ENCODE results near the gene OGFR.
A peak's percentile ranks its signal among the peaks of the same experiment; 100 is the strongest.

Gene OGFR

DNA sequence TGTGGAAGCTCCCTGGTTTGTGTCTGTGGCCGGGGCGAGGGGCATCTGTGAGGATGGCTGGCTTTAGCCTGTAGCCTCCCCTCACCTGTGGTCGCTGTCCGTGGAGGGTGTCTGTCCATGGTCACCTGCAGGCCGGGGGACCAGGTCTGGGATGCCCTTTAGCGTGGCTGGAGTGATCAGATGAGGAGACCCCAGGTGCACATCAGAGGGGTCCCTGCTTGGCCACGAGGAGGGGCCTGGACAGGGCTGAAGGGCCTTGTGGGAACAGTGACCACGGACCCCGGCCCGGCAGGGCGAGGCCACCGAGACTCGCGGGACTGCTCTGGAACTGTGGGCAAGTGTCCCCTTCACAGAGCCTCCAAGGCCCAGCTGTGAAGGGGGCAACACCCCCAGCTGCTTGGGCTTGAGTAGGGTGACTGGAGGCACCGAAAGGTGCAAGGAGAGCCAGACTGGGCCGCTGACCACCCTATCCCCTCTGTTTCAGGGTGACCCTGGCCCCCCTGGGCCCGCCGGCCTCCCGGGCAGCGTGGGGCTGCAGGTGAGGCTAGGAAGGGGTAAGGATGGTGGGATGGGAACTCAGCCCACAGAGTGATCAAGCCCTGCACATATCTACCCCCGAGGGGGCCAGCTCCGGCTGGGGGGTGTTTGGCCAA, 20.8 kb downstream of the OGFR start:
- H2BK12ac ChIP-seq (ENCODE audit: low read length): peak overlapping the region; percentile 30
- peak overlapping the region; percentile 38 for H3K9ac ChIP-seq (ENCODE audit: low read depth, low read length, poor library complexity)
- peak overlapping the region; percentile 83 for H2BK15ac ChIP-seq (ENCODE audit: low read length)
- peak overlapping the region; percentile 59 for H2AK5ac ChIP-seq (ENCODE audit: low read depth, low read length)
- H3K9me3 ChIP-seq (replicated peaks in 1 of 2; ENCODE audit: control insufficient read depth in 2 of 2, insufficient read depth in 1 of 2, low read depth in 1 of 2, low read length in 2 of 2): no peaks in the 10 kb centered on the region
- H3K27me3 ChIP-seq (ENCODE audit: control insufficient read depth in 3 of 3, insufficient read depth in 3 of 3, low read depth in 1 of 3, low read length in 3 of 3): peaks cover 0 to 7% (median 0%) of the 10 kb centered on the region in 3 experiments
- no peak overlapping the region for H3K4me3 ChIP-seq (ENCODE audit: low read length in 2 of 2)
- no peak for DNase-seq (ENCODE audit: low spot score)
- no peak overlapping the region for H4K91ac ChIP-seq (ENCODE audit: low read depth, low read length, poor library complexity)
- peak overlapping the region; percentile 4 for H3K27ac ChIP-seq (replicated peaks; ENCODE audit: low read length)
- no peak overlapping the region for H3K4ac ChIP-seq (ENCODE audit: low read length)
- H3K4me2 ChIP-seq (ENCODE audit: insufficient read depth, low read length, poor library complexity, severe bottlenecking): no peak overlapping the region
- no CpG with 5 or more reads among the region's 22 CpGs for WGBS, 2 donors (ENCODE audit: extremely low coverage in 2 of 2, insufficient read length in 2 of 2, insufficient replicate concordance in 1 of 2)
- no peak overlapping the region for H2BK120ac ChIP-seq (ENCODE audit: low read depth, low read length)
- H2BK5ac ChIP-seq (ENCODE audit: low read length): no peak overlapping the region
- peaks cover 18 to 19% of the 10 kb centered on the region in 2 donors for H3K4me1 ChIP-seq (ENCODE audit: control insufficient read depth in 2 of 2, insufficient read depth in 1 of 2, low read depth in 1 of 2, low read length in 2 of 2)
- H3K23ac ChIP-seq (ENCODE audit: low read depth, low read length, poor library complexity): peak overlapping the region; percentile 22
- H2AFZ ChIP-seq (ENCODE audit: low read length): peak overlapping the region; percentile 49
- H4K8ac ChIP-seq (ENCODE audit: low read depth, low read length): no peak overlapping the region
- H3K18ac ChIP-seq (ENCODE audit: low read length): peak overlapping the region; percentile 94
- no peak overlapping the region for H3K14ac ChIP-seq (ENCODE audit: low read length)
- no peaks in the 10 kb centered on the region for H3K36me3 ChIP-seq (replicated peaks in 1 of 2; ENCODE audit: control insufficient read depth in 2 of 2, insufficient read depth in 2 of 2, low read length in 2 of 2)
- peaks cover 2% of the 10 kb centered on the region for H3K79me1 ChIP-seq (ENCODE audit: low read depth, low read length)

DNA sequence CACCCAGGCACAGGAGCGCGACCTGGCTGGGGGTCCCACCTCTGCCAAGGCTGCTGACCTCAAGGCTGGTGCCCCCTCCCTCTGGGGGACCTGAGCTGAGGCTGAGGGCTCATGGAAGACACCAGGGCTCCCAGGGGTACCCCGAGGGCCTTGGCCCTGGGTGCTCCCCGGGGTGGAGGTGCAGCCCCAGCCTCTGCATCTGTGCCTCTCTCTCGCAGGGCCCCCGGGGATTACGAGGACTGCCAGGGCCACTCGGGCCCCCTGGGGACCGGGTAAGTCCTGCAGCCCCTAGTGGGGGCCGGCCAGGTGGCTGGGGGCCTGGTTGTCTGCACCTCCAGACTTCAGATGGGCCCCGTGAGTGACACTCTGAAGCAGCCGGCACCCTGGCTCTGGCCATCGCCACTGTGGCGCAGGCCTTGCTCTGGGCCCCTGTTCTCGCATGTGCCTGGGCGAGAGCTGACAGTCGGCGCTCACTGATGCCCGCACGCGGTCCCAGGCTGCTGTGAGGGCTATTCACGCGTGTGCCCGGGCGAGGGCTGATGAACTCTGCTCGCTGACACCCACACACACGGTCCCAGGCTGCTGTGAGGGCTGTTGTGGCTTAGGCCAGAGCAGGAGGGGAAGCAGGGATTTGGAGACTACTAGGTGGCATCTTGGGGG, 21.5 kb downstream of the OGFR start:
- H2BK120ac ChIP-seq (ENCODE audit: low read depth, low read length): no peak overlapping the region
- peak overlapping the region; percentile 85 for H3K23ac ChIP-seq (ENCODE audit: low read depth, low read length, poor library complexity)
- peak overlapping the region; percentile 48 for H3K18ac ChIP-seq (ENCODE audit: low read length)
- no peak overlapping the region for H2BK15ac ChIP-seq (ENCODE audit: low read length)
- H2AK5ac ChIP-seq (ENCODE audit: low read depth, low read length): peak overlapping the region; percentile 59
- H3K36me3 ChIP-seq (replicated peaks in 1 of 2; ENCODE audit: control insufficient read depth in 2 of 2, insufficient read depth in 2 of 2, low read length in 2 of 2): no peaks in the 10 kb centered on the region
- H3K27ac ChIP-seq (replicated peaks; ENCODE audit: low read length): no peak overlapping the region
- no peak overlapping the region for H4K8ac ChIP-seq (ENCODE audit: low read depth, low read length)
- peak overlapping the region; percentile 53 for H3K4ac ChIP-seq (ENCODE audit: low read length)
- H3K27me3 ChIP-seq (ENCODE audit: control insufficient read depth in 3 of 3, insufficient read depth in 3 of 3, low read depth in 1 of 3, low read length in 3 of 3): peaks cover 0 to under 1% (median 0%) of the 10 kb centered on the region in 3 experiments
- no peak overlapping the region for H3K4me3 ChIP-seq (ENCODE audit: low read length in 2 of 2)
- H3K4me2 ChIP-seq (ENCODE audit: insufficient read depth, low read length, poor library complexity, severe bottlenecking): no peak overlapping the region
- peaks cover 2% of the 10 kb centered on the region for H3K79me1 ChIP-seq (ENCODE audit: low read depth, low read length)
- no peak overlapping the region for H2BK5ac ChIP-seq (ENCODE audit: low read length)
- H2AFZ ChIP-seq (ENCODE audit: low read length): no peak overlapping the region
- WGBS, 2 donors (ENCODE audit: extremely low coverage in 2 of 2, insufficient read length in 2 of 2, insufficient replicate concordance in 1 of 2): no CpG with 5 or more reads among the region's 27 CpGs
- no peak for DNase-seq (ENCODE audit: low spot score)
- H4K91ac ChIP-seq (ENCODE audit: low read depth, low read length, poor library complexity): no peak overlapping the region
- no peak overlapping the region for H2BK12ac ChIP-seq (ENCODE audit: low read length)
- H3K9me3 ChIP-seq (replicated peaks in 1 of 2; ENCODE audit: control insufficient read depth in 2 of 2, insufficient read depth in 1 of 2, low read depth in 1 of 2, low read length in 2 of 2): no peaks in the 10 kb centered on the region
- peaks cover 14 to 19% of the 10 kb centered on the region in 2 donors for H3K4me1 ChIP-seq (ENCODE audit: control insufficient read depth in 2 of 2, insufficient read depth in 1 of 2, low read depth in 1 of 2, low read length in 2 of 2)
- no peak overlapping the region for H3K9ac ChIP-seq (ENCODE audit: low read depth, low read length, poor library complexity)
- H3K14ac ChIP-seq (ENCODE audit: low read length): no peak overlapping the region

DNA sequence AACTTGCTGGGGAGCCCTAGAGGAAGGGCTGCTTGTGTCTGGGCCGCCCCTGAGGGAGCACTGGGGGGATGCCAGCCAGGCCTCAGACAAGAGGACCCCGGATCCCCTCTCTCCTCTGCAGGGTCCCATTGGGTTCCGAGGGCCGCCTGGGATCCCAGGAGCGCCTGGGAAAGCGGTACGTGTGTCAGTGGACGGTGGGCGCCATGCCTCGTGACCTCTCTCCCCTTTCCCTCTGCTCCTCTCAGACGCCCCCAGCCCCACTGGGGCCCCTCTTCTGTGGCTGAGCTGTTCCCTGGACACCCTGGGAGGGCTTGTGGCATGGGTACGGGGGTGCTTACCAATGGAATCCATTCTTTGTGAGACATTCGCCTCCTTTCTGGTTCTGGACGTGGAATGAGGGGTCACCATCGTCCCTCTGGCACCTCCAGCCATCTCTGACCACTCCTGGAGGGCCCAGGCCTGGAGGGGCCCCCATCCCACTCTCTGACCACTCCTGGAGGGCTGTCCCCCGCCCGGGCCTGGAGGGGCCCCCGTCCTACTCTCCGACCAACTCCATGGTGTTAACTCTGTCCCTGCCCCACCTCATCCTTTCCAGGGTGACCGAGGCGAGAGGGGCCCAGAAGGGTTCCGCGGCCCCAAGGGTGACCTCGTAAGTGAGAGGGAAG, 22.1 kb downstream of the OGFR start:
- H3K4me3 ChIP-seq (ENCODE audit: low read length in 2 of 2): no peak overlapping the region
- H2AK5ac ChIP-seq (ENCODE audit: low read depth, low read length): peak overlapping the region; percentile 59
- H2BK5ac ChIP-seq (ENCODE audit: low read length): no peak overlapping the region
- H3K4me2 ChIP-seq (ENCODE audit: insufficient read depth, low read length, poor library complexity, severe bottlenecking): no peak overlapping the region
- H3K9me3 ChIP-seq (replicated peaks in 1 of 2; ENCODE audit: control insufficient read depth in 2 of 2, insufficient read depth in 1 of 2, low read depth in 1 of 2, low read length in 2 of 2): no peaks in the 10 kb centered on the region
- peaks cover 16 to 19% of the 10 kb centered on the region in 2 donors for H3K4me1 ChIP-seq (ENCODE audit: control insufficient read depth in 2 of 2, insufficient read depth in 1 of 2, low read depth in 1 of 2, low read length in 2 of 2)
- H2BK120ac ChIP-seq (ENCODE audit: low read depth, low read length): no peak overlapping the region
- no CpG with 5 or more reads among the region's 24 CpGs for WGBS, 2 donors (ENCODE audit: extremely low coverage in 2 of 2, insufficient read length in 2 of 2, insufficient replicate concordance in 1 of 2)
- no peak overlapping the region for H3K9ac ChIP-seq (ENCODE audit: low read depth, low read length, poor library complexity)
- H3K36me3 ChIP-seq (replicated peaks in 1 of 2; ENCODE audit: control insufficient read depth in 2 of 2, insufficient read depth in 2 of 2, low read length in 2 of 2): no peaks in the 10 kb centered on the region
- H4K91ac ChIP-seq (ENCODE audit: low read depth, low read length, poor library complexity): no peak overlapping the region
- no peak overlapping the region for H3K14ac ChIP-seq (ENCODE audit: low read length)
- H3K23ac ChIP-seq (ENCODE audit: low read depth, low read length, poor library complexity): peak overlapping the region; percentile 85
- no peaks in the 10 kb centered on the region for H3K27me3 ChIP-seq (ENCODE audit: control insufficient read depth in 3 of 3, insufficient read depth in 3 of 3, low read depth in 1 of 3, low read length in 3 of 3)
- H3K79me1 ChIP-seq (ENCODE audit: low read depth, low read length): peaks cover 2% of the 10 kb centered on the region
- no peak overlapping the region for H3K4ac ChIP-seq (ENCODE audit: low read length)
- H4K8ac ChIP-seq (ENCODE audit: low read depth, low read length): no peak overlapping the region
- H2BK15ac ChIP-seq (ENCODE audit: low read length): no peak overlapping the region
- no peak for DNase-seq (ENCODE audit: low spot score)
- no peak overlapping the region for H3K27ac ChIP-seq (replicated peaks; ENCODE audit: low read length)
- no peak overlapping the region for H2AFZ ChIP-seq (ENCODE audit: low read length)
- H3K18ac ChIP-seq (ENCODE audit: low read length): no peak overlapping the region
- H2BK12ac ChIP-seq (ENCODE audit: low read length): no peak overlapping the region

Measured in neuronal stem cell (in vitro differentiated cells).